A673 (cell line): ENCODE results near the gene ERICH2.

Experiments used
- CTCF ChIP-seq: fragments of 300-800, 200-600 bp; sonication (generic); conservative IDR thresholded peaks from 2 replicates; pipeline ENCODE4 v1.5.1; 2017; ENCODE audit warnings: low read depth, mild to moderate bottlenecking, antibody characterized with exemption, low read length, moderate library complexity, mixed read lengths
- EZH2 ChIP-seq: fragments of 200-600 bp; sonication (generic); IDR thresholded peaks from 2 replicates; pipeline ENCODE4 v1.6.1; 2017; ENCODE audit warnings: borderline replicate concordance, low read depth, mild to moderate bottlenecking, mixed read lengths, antibody characterized with exemption, low read length; ENCODE audit not compliant: poor library complexity, severe bottlenecking

GRCh38 chr2:170763232-170763631 lies 6.9 kb upstream of the ERICH2 start:
- TF ChIP-seq CTCF, result no peak
- TF ChIP-seq EZH2, result no peak
